Activated T-helper 2 cell treated with anti-CD3 and anti-CD28 coated beads, Interferon-gamma antibody, Interleukin-2, Interleukin-4, amounts not matched to agents 10 μg/mL and 5 μg/mL and 100 μg/mL, durations not matched to agents 14 hours and 24 hours and 36 hours (primary cell): ENCODE results near the gene PARN. TPM values are rescaled to one million over a fixed set of nuclear protein-coding genes. Genes with fewer than 3 reads are reported as not detected.
"Not testable (repeated sequence)": the region's sequence is repeated elsewhere in the genome, so short reads cannot be mapped to it uniquely, and the experiment has no call there.

ENCODE experiments used
- DNase-seq: peaks from one replicate; pipeline ENCODE4 v3.0.0; 2021; ENCODE audit warnings: low spot score
- H3K27ac Mint-ChIP-seq: one replicate; pipeline ENCODE4 v1.8.0; 2021; ENCODE audit warnings: mixed read lengths
- H3K27me3 Mint-ChIP-seq: one replicate; pipeline ENCODE4 v1.8.0; 2021; ENCODE audit warnings: low read depth, mixed read lengths
- H3K36me3 Mint-ChIP-seq: one replicate; pipeline ENCODE4 v1.8.0; 2021; ENCODE audit warnings: low read depth, mixed read lengths
- H3K4me1 Mint-ChIP-seq: one replicate; pipeline ENCODE4 v1.8.0; 2021; ENCODE audit warnings: low read depth, mixed read lengths
- H3K4me3 Mint-ChIP-seq: one replicate; pipeline ENCODE4 v1.8.0; 2021; ENCODE audit warnings: low read depth, mild to moderate bottlenecking, moderate library complexity, mixed read lengths
- H3K9me3 Mint-ChIP-seq: one replicate; pipeline ENCODE4 v1.8.0; 2021; ENCODE audit warnings: mixed read lengths
- intact Hi-C: fragments of 100-400 bp; cut with micrococcal nuclease; formaldehyde crosslinking; loops from one replicate; pipeline ENCODE4 v1.15.1; 2023
- total RNA-seq: library from RNA; stranded (reverse); gene quantifications from 2 replicates; pipeline ENCODE4 v1.2.3, GENCODE V29; 2022

PARN gene
- total RNA-seq, 1 donor from 2014 or later, result 56.6 TPM

DNA sequence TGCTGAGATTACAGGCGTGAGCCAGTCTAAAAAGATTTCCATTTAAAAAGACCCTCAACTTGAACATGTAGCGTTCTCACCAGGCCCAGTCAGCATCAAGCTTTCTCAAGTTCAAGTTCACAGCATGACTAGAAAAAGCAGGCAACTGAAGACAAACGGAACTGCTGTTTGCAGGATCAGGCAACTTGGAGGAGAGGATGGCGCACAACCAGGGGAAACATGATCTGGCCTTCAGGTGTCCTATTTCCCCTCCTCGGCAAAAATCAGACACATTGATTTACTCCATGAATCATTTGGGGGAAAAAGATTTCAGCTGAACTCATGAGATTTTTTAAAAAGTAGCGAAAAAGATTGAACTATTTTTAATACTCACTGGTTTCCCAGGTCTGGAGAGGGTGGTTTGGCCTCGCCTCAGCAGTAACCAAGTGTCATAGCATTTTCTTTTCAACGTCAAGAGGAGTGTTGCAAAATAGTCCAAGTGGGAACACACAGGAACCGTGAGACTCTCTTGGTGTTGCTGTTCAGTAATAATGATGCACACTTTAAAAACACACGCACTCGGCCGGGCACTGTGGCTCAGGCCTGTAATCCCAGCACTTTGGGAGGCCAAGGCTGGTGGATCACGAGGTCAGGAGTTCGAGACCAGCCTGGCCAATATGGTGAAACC is 201.0 kb downstream of the PARN start:
- H3K9me3 Mint-ChIP-seq, H3K4me1 Mint-ChIP-seq, H3K27me3 Mint-ChIP-seq, DNase-seq, H3K27ac Mint-ChIP-seq, intact Hi-C loops, H3K4me3 Mint-ChIP-seq: not testable (repeated sequence)
- H3K36me3 Mint-ChIP-seq, result peaks cover 14% of the 10 kb centered on the region

DNA sequence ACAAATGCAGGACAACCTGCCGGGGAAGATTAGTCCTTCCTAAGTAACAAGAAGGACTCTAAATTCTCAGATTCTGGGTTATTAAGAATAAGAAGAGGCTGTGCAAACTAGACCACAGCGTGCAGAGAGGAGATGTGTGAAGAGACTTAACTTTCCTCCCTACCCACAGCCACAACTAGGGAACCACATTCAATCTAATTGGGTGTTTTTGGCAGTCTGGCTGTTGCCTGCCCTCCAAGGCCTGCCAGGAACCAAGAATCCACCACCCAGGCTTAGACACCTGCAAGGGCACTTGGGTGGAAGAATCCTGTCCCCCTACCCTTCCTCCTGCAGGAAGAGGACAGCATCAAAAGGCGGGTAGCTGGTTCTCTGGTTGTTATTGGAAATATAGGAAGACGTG is 202.0 kb downstream of the PARN start:
- no peak overlapping the region for H3K27ac Mint-ChIP-seq
- no peak overlapping the region for H3K4me3 Mint-ChIP-seq
- no peaks in the 10 kb centered on the region for H3K9me3 Mint-ChIP-seq
- H3K4me1 Mint-ChIP-seq, result no peaks in the 10 kb centered on the region
- peaks cover 7% of the 10 kb centered on the region for H3K36me3 Mint-ChIP-seq
- intact Hi-C loops, result no loop called here
- H3K27me3 Mint-ChIP-seq, result no peaks in the 10 kb centered on the region
- no peak for DNase-seq

DNA sequence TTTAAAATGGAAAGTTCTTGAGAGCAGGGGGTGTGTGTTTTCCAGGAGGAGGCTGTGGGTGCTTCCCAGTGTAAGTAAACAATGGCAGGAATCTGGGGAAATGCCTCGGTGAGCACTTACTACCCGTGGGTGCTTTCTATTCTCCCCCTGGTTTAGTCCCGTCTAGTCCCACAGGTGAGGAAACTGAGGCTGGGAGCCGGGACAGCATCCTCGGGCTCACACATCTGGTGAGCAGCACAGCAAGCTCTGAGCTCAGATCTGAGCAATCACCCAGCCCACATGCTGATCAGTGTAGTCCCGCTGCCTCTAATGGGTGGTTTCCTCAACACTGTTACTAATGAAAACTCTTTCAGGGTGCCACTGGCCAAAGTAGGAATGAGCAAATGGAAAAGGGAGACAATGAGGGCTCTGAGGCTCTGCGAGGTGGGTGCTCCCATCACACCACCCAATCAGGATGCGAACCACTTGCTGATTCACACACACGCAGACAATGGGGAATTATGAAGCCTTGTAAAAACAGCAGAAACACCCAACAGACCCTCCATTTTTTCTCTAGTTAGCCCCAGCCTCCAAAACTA is 202.6 kb downstream of the PARN start:
- Mint-ChIP-seq H3K27ac (no peak overlapping the region), H3K4me3 (no peak overlapping the region), H3K9me3 (no peaks in the 10 kb centered on the region), H3K36me3 (peaks cover 6% of the 10 kb centered on the region), H3K4me1 (no peaks in the 10 kb centered on the region), H3K27me3 (no peaks in the 10 kb centered on the region)
- intact Hi-C loops, result no loop called here
- no peak for DNase-seq

DNA sequence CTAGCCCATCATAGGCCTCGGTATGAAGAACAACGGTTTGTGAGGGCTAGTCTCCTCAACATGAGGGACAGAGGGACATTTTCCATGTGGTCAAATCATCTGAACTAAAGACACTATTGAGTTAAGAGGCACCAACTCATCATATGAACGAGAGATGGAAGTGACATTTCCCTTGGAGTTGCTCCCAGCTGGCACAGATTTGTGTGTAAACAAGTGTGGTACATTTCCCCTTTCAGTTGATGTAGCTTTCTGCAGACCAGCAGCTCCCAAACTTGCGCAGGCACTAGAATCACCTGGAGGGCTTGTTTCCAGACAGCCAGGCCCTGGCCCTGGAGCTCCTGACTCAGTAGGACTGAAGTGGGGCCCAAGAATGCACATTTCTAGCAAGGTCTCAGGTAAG is 205.5 kb downstream of the PARN start:
- intact Hi-C loops, result no loop called here
- Mint-ChIP-seq H3K27me3 (no peaks in the 10 kb centered on the region), H3K36me3 (no peaks in the 10 kb centered on the region), H3K4me3 (no peak overlapping the region), H3K27ac (no peak overlapping the region), H3K4me1 (no peaks in the 10 kb centered on the region), H3K9me3 (no peaks in the 10 kb centered on the region)
- DNase-seq, result no peak

DNA sequence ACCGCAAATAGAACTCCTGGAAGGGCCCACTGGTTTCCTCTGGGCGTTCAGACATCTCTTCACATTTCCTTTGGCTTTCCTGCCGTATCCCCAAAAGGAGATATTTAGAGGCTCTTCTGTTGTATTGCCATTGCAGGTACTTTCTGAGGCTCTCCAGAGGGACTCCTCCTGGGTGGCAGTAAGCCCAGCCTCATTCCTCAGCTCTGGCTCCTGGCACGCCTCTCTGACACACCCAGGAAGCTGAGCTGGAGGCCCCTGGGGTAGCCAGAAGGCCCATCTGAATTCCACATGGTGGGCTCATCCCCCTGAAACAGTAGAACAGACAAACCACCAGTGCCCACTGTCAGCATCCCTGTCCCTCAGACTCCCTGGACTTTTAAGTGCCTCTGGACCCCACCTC is 206.7 kb downstream of the PARN start:
- Mint-ChIP-seq H3K4me1 (no peaks in the 10 kb centered on the region), H3K27ac (no peak overlapping the region), H3K4me3 (no peak overlapping the region)

DNA sequence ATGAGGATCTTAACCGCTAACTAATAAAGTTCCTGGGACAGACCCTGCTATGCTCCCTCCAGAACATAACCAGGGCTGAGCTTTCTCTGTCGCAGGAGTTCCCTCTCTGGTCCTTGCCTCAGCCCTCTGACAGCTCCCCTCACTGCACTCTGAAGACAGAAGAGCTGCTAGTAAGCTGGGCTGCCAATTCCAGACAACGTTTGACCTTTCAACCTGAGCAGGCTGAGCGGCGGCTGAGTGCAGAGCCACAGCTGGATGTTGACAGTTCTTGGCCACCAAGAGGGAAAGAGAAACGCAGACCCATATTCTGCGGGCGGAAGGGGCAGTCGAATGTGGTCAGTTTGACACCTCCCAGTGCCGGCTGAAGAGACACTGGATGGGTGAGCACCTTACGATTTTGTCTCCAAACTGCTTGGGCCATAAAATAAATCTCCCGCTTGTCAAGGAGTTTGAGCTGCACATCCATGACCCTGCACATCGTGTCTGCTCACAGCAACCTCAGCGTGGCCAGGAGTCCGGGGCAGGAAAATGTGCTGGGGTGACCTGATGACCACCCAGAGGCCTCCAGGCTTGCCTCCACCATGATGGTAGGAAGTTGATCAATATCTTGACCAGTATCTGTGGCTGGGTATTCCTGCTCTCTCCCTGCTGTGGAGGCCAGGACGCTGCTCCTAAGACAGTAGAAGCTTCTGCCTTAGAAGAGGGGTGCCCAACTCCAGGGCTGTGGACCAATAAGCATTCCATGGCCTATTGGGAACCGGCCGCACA is 209.2 kb downstream of the PARN start:
- no peaks in the 10 kb centered on the region for H3K27me3 Mint-ChIP-seq
- no peaks in the 10 kb centered on the region for H3K36me3 Mint-ChIP-seq
- no peaks in the 10 kb centered on the region for H3K9me3 Mint-ChIP-seq
- H3K4me3 Mint-ChIP-seq, result no peak overlapping the region
- H3K4me1 Mint-ChIP-seq, result no peaks in the 10 kb centered on the region
- intact Hi-C loops, result no loop called here
- no peak overlapping the region for H3K27ac Mint-ChIP-seq
- no peak for DNase-seq

More for the DNA sequence above, 206.7 kb downstream of the PARN start:
- Mint-ChIP-seq H3K36me3 (no peaks in the 10 kb centered on the region), H3K9me3 (no peaks in the 10 kb centered on the region), H3K27me3 (no peaks in the 10 kb centered on the region)
- intact Hi-C loops, result no loop called here
- DNase-seq, result no peak

DNA sequence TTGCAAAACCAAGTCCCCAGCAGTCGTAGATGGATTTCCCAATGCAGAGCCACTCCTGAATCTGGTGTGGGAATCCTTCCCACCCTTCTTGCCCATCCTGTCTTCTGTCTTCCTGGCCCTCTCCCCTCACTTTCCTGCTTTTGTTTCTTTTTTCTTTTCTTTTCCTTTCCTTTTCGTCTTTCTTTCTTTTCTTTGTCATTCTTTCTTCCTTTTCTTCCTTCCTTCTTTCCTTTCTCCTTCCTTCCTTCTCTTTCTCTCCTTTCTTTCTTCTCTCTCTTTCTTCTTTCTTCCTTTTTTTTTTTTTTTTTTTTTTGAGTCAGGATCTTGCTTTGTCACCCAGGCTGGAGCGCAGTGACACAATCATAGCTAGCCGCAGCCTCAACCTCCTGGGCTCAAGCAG is 209.8 kb downstream of the PARN start:
- H3K4me3 Mint-ChIP-seq, H3K9me3 Mint-ChIP-seq, intact Hi-C loops, H3K27ac Mint-ChIP-seq, H3K27me3 Mint-ChIP-seq, DNase-seq, H3K4me1 Mint-ChIP-seq, H3K36me3 Mint-ChIP-seq: not testable (repeated sequence)

DNA sequence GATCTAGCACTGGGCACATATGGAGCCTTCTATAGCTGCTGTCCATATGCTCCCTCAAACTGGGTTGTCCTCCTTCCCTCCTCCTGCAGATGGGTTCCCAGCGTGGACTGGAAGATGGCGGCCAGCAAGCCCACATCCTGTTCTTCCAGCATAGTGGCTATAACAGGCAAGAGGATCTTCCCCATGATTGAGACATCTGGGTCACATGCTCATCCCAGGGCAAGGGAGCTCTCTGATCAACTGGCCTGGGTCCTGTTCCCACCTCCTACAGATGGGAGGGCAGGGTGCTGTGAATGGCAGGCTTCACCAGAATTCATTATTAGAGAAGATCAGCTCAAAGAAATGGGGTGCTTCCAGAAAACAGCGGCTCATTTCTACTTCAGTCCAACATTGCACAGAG is 210.2 kb downstream of the PARN start:
- Mint-ChIP-seq H3K27ac (no peak overlapping the region), H3K27me3 (no peaks in the 10 kb centered on the region), H3K4me1 (no peaks in the 10 kb centered on the region), H3K9me3 (no peaks in the 10 kb centered on the region), H3K36me3 (no peaks in the 10 kb centered on the region), H3K4me3 (no peak overlapping the region)
- intact Hi-C loops, result no loop called here
- no peak for DNase-seq

DNA sequence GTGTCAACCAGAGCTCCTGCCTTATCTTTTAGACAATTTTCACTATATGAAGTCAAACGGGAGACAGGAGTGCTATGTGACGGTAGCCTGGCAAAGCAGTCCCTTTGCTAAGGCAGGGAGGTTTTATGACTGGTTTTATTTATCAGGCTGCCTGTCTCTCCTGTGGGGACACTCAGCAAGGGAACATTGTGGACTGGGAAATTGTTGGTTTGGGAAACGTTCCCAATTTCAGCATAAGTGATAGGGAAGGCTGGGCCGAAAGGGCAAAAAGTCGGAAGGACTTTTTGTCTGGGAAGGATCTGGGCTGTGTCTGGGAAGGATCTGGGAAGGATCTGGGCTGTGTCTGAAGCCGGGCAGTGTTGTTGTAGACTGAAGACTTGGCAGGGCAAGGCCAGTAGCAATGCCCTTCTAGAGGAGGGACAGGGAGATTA is 211.2 kb downstream of the PARN start:
- no peak overlapping the region for H3K27ac Mint-ChIP-seq
- no peaks in the 10 kb centered on the region for H3K9me3 Mint-ChIP-seq
- no peak for DNase-seq
- H3K27me3 Mint-ChIP-seq, result no peaks in the 10 kb centered on the region
- no peak overlapping the region for H3K4me3 Mint-ChIP-seq
- H3K36me3 Mint-ChIP-seq, result no peaks in the 10 kb centered on the region
- intact Hi-C loops, result no loop called here
- no peaks in the 10 kb centered on the region for H3K4me1 Mint-ChIP-seq

DNA sequence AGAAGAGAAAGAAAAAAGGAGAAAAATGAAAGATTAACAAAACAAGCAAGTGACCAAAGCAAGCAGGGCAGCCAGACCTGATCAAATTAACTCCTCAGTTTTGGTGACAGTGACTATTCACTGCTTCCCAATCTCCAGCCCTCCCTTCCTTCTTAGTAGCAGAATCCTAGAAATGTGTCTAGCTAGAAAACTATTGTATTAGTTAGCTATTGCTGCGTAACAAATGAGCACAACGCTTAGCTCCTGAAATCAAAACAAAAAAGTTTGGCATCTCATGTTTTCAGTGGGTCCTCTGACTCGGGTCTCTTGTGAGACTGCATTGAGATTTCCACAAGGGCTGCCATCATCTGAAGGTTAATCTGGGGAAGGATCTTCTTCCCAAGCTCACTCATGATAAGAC is 213.9 kb downstream of the PARN start:
- no peak for DNase-seq
- intact Hi-C loops, result no loop called here
- H3K27ac Mint-ChIP-seq, result no peak overlapping the region
- H3K4me3 Mint-ChIP-seq, result no peak overlapping the region
- no peaks in the 10 kb centered on the region for H3K4me1 Mint-ChIP-seq
- no peaks in the 10 kb centered on the region for H3K36me3 Mint-ChIP-seq
- no peaks in the 10 kb centered on the region for H3K27me3 Mint-ChIP-seq
- no peaks in the 10 kb centered on the region for H3K9me3 Mint-ChIP-seq

DNA sequence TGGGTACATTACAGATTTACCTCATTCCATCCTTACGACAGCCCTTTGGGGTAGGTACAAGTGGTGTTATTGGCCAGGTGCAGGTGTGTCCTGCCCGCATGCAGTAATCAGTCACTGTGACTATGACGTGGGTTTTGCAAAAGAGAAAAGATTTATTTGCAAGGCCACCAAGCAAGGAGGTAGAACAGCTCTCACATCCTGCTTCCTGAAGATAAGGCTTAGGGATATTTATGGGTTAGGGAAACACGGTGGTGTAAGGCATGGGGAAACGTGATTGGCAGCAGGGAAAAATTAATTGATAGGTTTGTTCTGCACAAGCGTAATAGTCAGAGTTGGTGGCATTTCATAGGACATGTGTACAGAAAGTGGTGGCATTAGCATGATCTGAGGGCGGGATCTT is 214.8 kb downstream of the PARN start:
- DNase-seq, result no peak
- H3K4me3 Mint-ChIP-seq, result no peak overlapping the region
- H3K36me3 Mint-ChIP-seq, result no peaks in the 10 kb centered on the region
- no peaks in the 10 kb centered on the region for H3K4me1 Mint-ChIP-seq
- intact Hi-C loops, result no loop called here
- H3K27ac Mint-ChIP-seq, result no peak overlapping the region
- no peaks in the 10 kb centered on the region for H3K27me3 Mint-ChIP-seq
- H3K9me3 Mint-ChIP-seq, result no peaks in the 10 kb centered on the region

DNA sequence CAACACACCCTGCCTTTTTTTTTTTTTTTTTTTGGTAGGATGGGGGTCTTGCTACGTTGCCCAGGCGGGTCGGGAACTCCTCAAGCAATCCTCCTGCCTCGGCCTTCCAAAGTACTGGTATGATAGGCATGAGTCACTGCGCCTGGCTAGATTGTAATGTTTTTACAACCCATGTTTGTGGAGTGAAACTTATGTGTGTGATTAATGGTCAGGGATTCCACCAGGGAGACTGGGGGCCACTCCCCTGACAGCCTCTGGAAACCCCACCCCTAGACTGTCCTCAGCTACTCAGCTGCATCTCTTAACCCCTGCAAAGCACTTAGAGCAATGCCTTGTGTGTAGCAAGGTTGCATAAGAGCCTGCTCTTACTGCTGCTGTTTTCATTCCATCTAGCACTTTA is 220.5 kb downstream of the PARN start:
- Mint-ChIP-seq H3K36me3 (no peaks in the 10 kb centered on the region), H3K9me3 (no peaks in the 10 kb centered on the region), H3K4me1 (no peaks in the 10 kb centered on the region), H3K27me3 (no peaks in the 10 kb centered on the region), H3K27ac (no peak overlapping the region), H3K4me3 (no peak overlapping the region)
- intact Hi-C loops, result no loop called here
- no peak for DNase-seq

DNA sequence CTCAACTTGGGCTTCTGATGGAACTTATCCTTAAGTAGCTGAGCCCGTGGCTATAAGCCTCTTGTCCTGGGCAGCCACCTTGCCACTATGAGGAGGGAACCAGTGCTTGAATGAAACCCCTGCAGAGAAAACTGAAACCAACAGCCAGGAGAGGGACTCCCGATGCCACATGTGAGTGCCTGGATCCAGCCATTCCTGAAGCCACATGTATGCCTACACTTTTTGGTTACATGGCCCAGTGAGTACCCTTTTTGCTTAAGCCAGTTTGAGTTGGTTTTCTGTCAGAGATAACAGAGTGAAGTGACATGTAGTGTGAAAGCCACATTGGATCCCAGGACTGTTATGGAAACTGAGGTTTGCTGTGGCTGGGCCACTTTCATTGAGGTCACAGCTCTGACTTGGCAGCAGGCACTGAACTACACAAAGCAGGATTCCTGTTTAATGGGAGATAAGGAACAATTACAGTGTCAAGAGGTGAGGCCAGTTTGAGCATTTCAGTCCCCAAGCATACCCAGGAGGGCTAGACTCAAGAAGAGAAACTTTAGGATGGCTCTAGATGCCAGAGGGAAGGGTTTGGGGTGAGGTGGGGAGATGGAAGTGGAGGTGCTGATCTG is 222.2 kb downstream of the PARN start:
- DNase-seq, result no peak
- H3K27me3 Mint-ChIP-seq, result no peaks in the 10 kb centered on the region
- intact Hi-C loops, result no loop called here
- H3K36me3 Mint-ChIP-seq, result no peaks in the 10 kb centered on the region
- H3K27ac Mint-ChIP-seq, result no peak overlapping the region
- H3K4me3 Mint-ChIP-seq, result no peak overlapping the region
- no peaks in the 10 kb centered on the region for H3K9me3 Mint-ChIP-seq
- no peaks in the 10 kb centered on the region for H3K4me1 Mint-ChIP-seq
